ENCODE results near the gene RHOBTB3. TPM values are rescaled to one million over a fixed set of nuclear protein-coding genes. Genes with fewer than 3 reads are reported as not detected.

RHOBTB3 gene, protein sequence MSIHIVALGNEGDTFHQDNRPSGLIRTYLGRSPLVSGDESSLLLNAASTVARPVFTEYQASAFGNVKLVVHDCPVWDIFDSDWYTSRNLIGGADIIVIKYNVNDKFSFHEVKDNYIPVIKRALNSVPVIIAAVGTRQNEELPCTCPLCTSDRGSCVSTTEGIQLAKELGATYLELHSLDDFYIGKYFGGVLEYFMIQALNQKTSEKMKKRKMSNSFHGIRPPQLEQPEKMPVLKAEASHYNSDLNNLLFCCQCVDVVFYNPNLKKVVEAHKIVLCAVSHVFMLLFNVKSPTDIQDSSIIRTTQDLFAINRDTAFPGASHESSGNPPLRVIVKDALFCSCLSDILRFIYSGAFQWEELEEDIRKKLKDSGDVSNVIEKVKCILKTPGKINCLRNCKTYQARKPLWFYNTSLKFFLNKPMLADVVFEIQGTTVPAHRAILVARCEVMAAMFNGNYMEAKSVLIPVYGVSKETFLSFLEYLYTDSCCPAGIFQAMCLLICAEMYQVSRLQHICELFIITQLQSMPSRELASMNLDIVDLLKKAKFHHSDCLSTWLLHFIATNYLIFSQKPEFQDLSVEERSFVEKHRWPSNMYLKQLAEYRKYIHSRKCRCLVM
- 6.8 to 9.2 TPM (median 9.0 TPM) in 5 replicates for total RNA-seq (2022; extraction: Qiagen RNA extraction; ENCODE audit: low read depth)

DNA sequence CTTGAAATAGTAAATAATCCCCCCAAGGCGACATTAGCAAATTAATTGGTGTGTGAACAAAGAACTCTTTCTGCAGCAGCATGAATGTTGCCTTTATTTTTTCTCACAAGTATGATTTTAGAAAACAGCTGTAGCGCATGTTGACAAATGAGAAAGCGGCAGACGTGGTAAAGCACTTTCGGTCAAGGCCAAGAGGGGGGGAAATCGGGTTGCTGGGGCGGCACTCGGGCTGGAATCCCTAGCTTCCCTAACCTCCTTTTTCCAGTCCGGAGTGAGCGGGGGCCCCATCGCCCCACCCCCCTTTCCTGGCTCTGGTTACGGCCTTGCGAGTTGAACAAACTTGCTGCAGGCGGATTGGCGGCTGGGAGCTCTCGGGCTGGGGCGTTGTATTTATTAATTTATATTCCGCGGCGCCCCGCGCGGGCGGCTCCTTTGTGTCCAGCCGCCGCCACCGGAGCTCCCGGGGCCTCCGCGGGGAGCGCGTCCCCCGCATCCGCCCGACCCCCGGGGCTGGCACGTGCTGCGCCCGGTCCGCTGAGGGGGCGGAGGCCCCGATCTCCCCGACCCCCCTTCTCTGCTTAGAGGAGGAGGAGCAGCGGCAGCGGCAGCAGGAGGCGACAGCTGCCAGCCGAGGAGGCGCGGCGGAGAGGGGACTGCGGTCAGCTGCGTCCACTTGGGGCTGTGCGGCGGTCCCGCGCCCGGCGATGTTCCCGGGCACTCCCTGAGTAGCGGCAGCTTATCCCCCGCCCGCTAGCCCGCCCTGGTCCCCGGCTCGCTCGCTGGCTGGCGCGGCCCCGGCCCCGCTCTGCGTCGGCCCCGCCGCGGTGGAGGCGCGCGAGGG lies at the start of gene RHOBTB3:
TSS of gene RHOBTB3 (plus strand) at position 607 of the 841 bp plus-strand sequence. CDS start 347 bp downstream, outside the sequence.

DNA sequence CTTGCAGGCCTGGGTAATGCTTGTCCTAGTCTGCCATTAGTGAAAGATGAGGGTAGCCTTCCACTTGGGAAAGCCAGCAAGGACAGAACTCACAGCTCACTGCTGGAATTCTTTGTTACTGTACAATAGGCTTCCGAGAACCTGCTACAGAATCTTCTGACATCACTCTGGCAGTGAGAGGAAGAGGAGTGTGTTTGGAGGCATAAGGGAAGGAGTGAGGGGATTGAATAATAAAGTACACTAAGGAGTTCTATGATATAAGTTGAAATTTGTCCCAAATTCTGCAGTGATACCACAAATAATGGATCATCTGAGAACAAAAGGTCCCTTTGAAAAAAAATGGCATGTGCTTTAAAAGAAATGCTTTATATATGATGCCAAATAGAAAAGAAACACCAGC lies 48.2 kb upstream of the RHOBTB3 start, which contains the start of gene SPATA9:
TSS of gene SPATA9 (minus strand) at position 101 of the 400 bp plus-strand sequence. CDS start 137 bp downstream, outside the sequence.

DNA sequence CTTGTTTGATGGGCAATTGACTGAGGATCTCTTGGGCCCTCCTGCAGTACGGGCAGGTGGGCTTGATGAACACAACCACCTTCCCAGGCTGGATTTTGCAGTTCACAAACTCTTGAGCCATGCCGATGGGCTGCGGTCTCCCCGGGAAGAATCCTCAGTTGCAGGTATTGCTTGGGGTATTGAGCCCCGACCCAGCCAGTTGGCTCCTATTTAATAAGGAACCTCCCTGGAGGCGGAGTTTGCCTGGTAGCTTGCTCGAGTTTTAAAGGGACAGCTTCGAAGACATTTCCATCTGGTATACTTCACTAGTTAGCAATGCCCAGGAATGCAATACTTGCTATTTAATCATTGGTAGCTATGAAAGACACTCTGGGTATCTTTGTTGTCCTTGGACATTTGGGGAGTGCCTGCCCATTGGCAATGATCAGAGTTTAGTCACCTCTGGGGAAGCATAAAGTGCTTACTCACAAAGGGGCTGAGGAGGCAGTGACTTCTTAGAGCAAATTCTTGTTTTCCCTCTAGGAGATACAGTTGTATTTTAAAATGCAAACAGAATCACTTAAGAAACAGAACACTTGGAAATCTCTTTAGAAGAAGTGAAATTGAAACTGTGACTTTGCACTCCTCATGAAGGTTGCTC lies 91.5 kb downstream of the RHOBTB3 start, which contains the start of gene GLRX:
TSS of gene GLRX (minus strand) at position 185 of the 640 bp plus-strand sequence. CDS start at position 121, 64 bp downstream.

Other genes with a start within 250 kb of the RHOBTB3 start
- 16.0 to 25.7 TPM (median 23.4 TPM) in 5 replicates for gene SKIC3, start 176.4 kb upstream of the RHOBTB3 start, total RNA-seq (2022; extraction: Qiagen RNA extraction; ENCODE audit: low read depth)
- 6.1 to 7.4 TPM (median 7.1 TPM) in 5 replicates for gene ARSK, start 176.2 kb upstream of the RHOBTB3 start, total RNA-seq (2022; extraction: Qiagen RNA extraction; ENCODE audit: low read depth)
- 0.08 to 0.27 TPM (median 0.21 TPM) in 3 of 5 replicates, not detected in the others for gene GPR150, start 111.2 kb upstream of the RHOBTB3 start, total RNA-seq (2022; extraction: Qiagen RNA extraction; ENCODE audit: low read depth)
- 3.1 to 4.8 TPM (median 4.1 TPM) in 5 replicates for gene RFESD, start 84.6 kb upstream of the RHOBTB3 start, total RNA-seq (2022; extraction: Qiagen RNA extraction; ENCODE audit: low read depth)
- not detected in 5 replicates for gene SPATA9, start 48.3 kb upstream of the RHOBTB3 start, total RNA-seq (2022; extraction: Qiagen RNA extraction; ENCODE audit: low read depth)
- 84.5 to 167 TPM (median 97.7 TPM) in 5 replicates for gene GLRX, start 91.4 kb downstream of the RHOBTB3 start, total RNA-seq (2022; extraction: Qiagen RNA extraction; ENCODE audit: low read depth)
- 20.1 to 32.9 TPM (median 30.1 TPM) in 5 replicates for gene ELL2, start 230.5 kb downstream of the RHOBTB3 start, total RNA-seq (2022; extraction: Qiagen RNA extraction; ENCODE audit: low read depth)

Data from A549 treated with GW870086 at 1 μM for 4 hours (cell line).